NCI-H2196 (cell line): Measurements from ENCODE around the gene RAI2.
A peak's percentile ranks its signal among the peaks of the same experiment; 100 is the strongest.

Experiments used
- DNase-seq: peaks from one replicate; lab custom pipeline; 2025; ENCODE audit not compliant: unreplicated experiment; lab: John Stamatoyannopoulos, UW

The RAI2 gene

GRCh38 chrX:17829566-17829965 is 31.5 kb downstream of the RAI2 start:
- no peak for DNase-seq

- DNase-seq: no peak
Observed at GRCh38 chrX:17828171-17828570, 32.9 kb downstream of the RAI2 start.

- no peak for DNase-seq
Observed at GRCh38 chrX:17826609-17827496, 34.2 kb downstream of the RAI2 start.

GRCh38 chrX:17824980-17825379 is 36.1 kb downstream of the RAI2 start:
- no peak for DNase-seq

- DNase-seq: no peak
Observed at GRCh38 chrX:17822351-17822750, 38.7 kb downstream of the RAI2 start.

- no peak for DNase-seq
Observed at GRCh38 chrX:17820100-17820499, 41.0 kb downstream of the RAI2 start.

- no peak for DNase-seq
Observed at GRCh38 chrX:17818726-17819125, 42.4 kb downstream of the RAI2 start.

GRCh38 chrX:17817251-17817650 is 43.8 kb downstream of the RAI2 start:
- DNase-seq: no peak

GRCh38 chrX:17814557-17814956 is 46.5 kb downstream of the RAI2 start:
- DNase-seq: no peak

GRCh38 chrX:17814059-17814458 is 47.0 kb downstream of the RAI2 start:
- DNase-seq: no peak

- no peak for DNase-seq
Observed at GRCh38 chrX:17813277-17813676, 47.8 kb downstream of the RAI2 start.

GRCh38 chrX:17812763-17813162 is 48.3 kb downstream of the RAI2 start:
- DNase-seq: peak; percentile 13

- DNase-seq: no peak
Observed at GRCh38 chrX:17809984-17810383, 51.1 kb downstream of the RAI2 start.

- DNase-seq: no peak
Observed at GRCh38 chrX:17809273-17809672, 51.8 kb downstream of the RAI2 start.

GRCh38 chrX:17805120-17805519 is 56.0 kb downstream of the RAI2 start:
- DNase-seq: no peak

GRCh38 chrX:17803449-17803848 is 57.6 kb downstream of the RAI2 start:
- no peak for DNase-seq

- DNase-seq: no peak
Observed at GRCh38 chrX:17802756-17803155, 58.3 kb downstream of the RAI2 start.

GRCh38 chrX:17801431-17801830 is 59.7 kb downstream of the RAI2 start:
- DNase-seq: no peak

- DNase-seq: no peak
Observed at GRCh38 chrX:17798921-17799320, 62.2 kb downstream of the RAI2 start.

GRCh38 chrX:17792826-17793225 is 68.3 kb downstream of the RAI2 start:
- peak; percentile 33 for DNase-seq

GRCh38 chrX:17788956-17789562 is 72.0 kb downstream of the RAI2 start:
- no peak for DNase-seq

- peak; percentile 11 for DNase-seq
Observed at GRCh38 chrX:17788439-17788838, 72.7 kb downstream of the RAI2 start.

- no peak for DNase-seq
Observed at GRCh38 chrX:17787557-17787956, 73.5 kb downstream of the RAI2 start.
